ENCODE data around the gene OVAAL.

OVAAL gene

GRCh38 chr1:180609643-180610555 lies 51.1 kb downstream of the OVAAL start:
- no peak for DNase-seq (ENCODE audit: low read depth)

- no peak for DNase-seq (ENCODE audit: low read depth)
These were observed 51.8 kb downstream of the OVAAL start for GRCh38 chr1:180610556-180611015.

- DNase-seq (ENCODE audit: low read depth) = no peak
These were observed 52.5 kb downstream of the OVAAL start for GRCh38 chr1:180611016-180611930.

- DNase-seq (ENCODE audit: low read depth) = no peak
These were observed 53.9 kb downstream of the OVAAL start for GRCh38 chr1:180612632-180613031.

- no peak for DNase-seq (ENCODE audit: low read depth)
These were observed 56.0 kb downstream of the OVAAL start for GRCh38 chr1:180614730-180615129.

GRCh38 chr1:180615493-180616290 lies 56.9 kb downstream of the OVAAL start:
- no peak for DNase-seq (ENCODE audit: low read depth)
